Loucy (cell line): ENCODE measurements around the gene ADGRL1.
"Not testable (repeated sequence)": the region's sequence is repeated elsewhere in the genome, so short reads cannot be mapped to it uniquely, and the experiment has no call there.

Experiments used
- H2AFZ ChIP-seq: fragments of 200-600 bp; sonication (generic); 2 replicates; pipeline ENCODE4 v1.6.0; 2016; ENCODE audit warnings: antibody characterized with exemption, mild to moderate bottlenecking, low read length, moderate library complexity
- H3F3A ChIP-seq: fragments of 200-600 bp; 2 replicates; pipeline ENCODE4 v1.6.0; 2016; ENCODE audit warnings: antibody characterized with exemption, low read depth, mild to moderate bottlenecking
- H3K27me3 ChIP-seq: fragments of 200-600 bp; sonication (generic); 2 replicates; pipeline ENCODE4 v1.6.1; 2014; ENCODE audit warnings: low read length, mild to moderate bottlenecking; ENCODE audit not compliant: insufficient read depth, poor library complexity, severe bottlenecking
- H3K36me3 ChIP-seq: fragments of 200-600 bp; sonication (generic); 2 replicates; pipeline ENCODE4 v1.6.1; 2016; ENCODE audit warnings: low read length; ENCODE audit not compliant: insufficient read depth
- H3K4me1 ChIP-seq: fragments of 200-600 bp; sonication (generic); 2 replicates; pipeline ENCODE4 v1.5.1; 2014; ENCODE audit warnings: low read length, mild to moderate bottlenecking; ENCODE audit not compliant: insufficient read depth, poor library complexity, severe bottlenecking
- H3K4me2 ChIP-seq: fragments of 200-600 bp; sonication (generic); 2 replicates; pipeline ENCODE4 v1.6.0; 2014; ENCODE audit warnings: antibody characterized with exemption, low read length, low read depth, mild to moderate bottlenecking; ENCODE audit not compliant: poor library complexity, severe bottlenecking
- H3K4me3 ChIP-seq: fragments of 200-600 bp; sonication (generic); 2 replicates; pipeline ENCODE4 v1.5.1; 2014; ENCODE audit warnings: low read length, mild to moderate bottlenecking, mixed read lengths; ENCODE audit not compliant: poor library complexity, severe bottlenecking
- H3K79me2 ChIP-seq: fragments of 200-600 bp; sonication (generic); 2 replicates; pipeline ENCODE4 v1.6.1; 2014; ENCODE audit warnings: low read length; ENCODE audit not compliant: insufficient read depth
- H3K9ac ChIP-seq: fragments of 200-600 bp; sonication (generic); 2 replicates; pipeline ENCODE4 v1.6.0; 2014; ENCODE audit warnings: mild to moderate bottlenecking, low read depth, low read length, moderate library complexity; ENCODE audit not compliant: poor library complexity, severe bottlenecking
- H3K9me2 ChIP-seq: fragments of 200-600 bp; sonication (generic); replicated peaks from 2 replicates; pipeline ENCODE4 v1.6.1; 2016; ENCODE audit warnings: low read depth, low read length, mixed read lengths
- H3K9me3 ChIP-seq: fragments of 200-600 bp; sonication (generic); 2 replicates; pipeline ENCODE4 v1.6.1; 2014; ENCODE audit warnings: mild to moderate bottlenecking, antibody characterized with exemption, low read length, low read depth; ENCODE audit not compliant: insufficient read depth
- H4K20me1 ChIP-seq: fragments of 200-600 bp; sonication (generic); 2 replicates; pipeline ENCODE4 v1.6.0; 2014; ENCODE audit warnings: antibody characterized with exemption, low read length, mild to moderate bottlenecking; ENCODE audit not compliant: insufficient read depth, poor library complexity, severe bottlenecking
- CTCF ChIP-seq: fragments of 200-600 bp; sonication (generic); conservative IDR thresholded peaks from 2 replicates; pipeline ENCODE4 v1.5.1; 2014; ENCODE audit warnings: mild to moderate bottlenecking, antibody characterized with exemption, low read length
- EZH2phosphoT487 ChIP-seq: fragments of 200-600 bp; IDR thresholded peaks from 2 replicates; pipeline ENCODE4 v1.6.1; 2018; ENCODE audit warnings: antibody characterized with exemption, mild to moderate bottlenecking, moderate library complexity, borderline replicate concordance

Gene ADGRL1

GRCh38 chr19:14146789-14147216, 59.2 kb downstream of the ADGRL1 start:
- Histone ChIP-seq H2AFZ (no peak overlapping the region), H3K79me2 (no peaks in the 10 kb centered on the region), H3K9ac (no peak overlapping the region)

GRCh38 chr19:14146169-14146568, 59.8 kb downstream of the ADGRL1 start:
- H3K4me1 ChIP-seq, H4K20me1 ChIP-seq, H2AFZ ChIP-seq, H3K4me2 ChIP-seq, H3F3A ChIP-seq, H3K9me3 ChIP-seq, H3K9me2 ChIP-seq, H3K27me3 ChIP-seq, H3K36me3 ChIP-seq, H3K4me3 ChIP-seq, H3K79me2 ChIP-seq, H3K9ac ChIP-seq: not testable (repeated sequence)

More at GRCh38 chr19:14146789-14147216, 59.2 kb downstream of the ADGRL1 start:
- Histone ChIP-seq H3K9me2 (no peaks in the 10 kb centered on the region), H3K4me3 (no peak overlapping the region), H3K27me3 (no peaks in the 10 kb centered on the region), H4K20me1 (no peaks in the 10 kb centered on the region), H3K4me2 (no peak overlapping the region), H3K4me1 (no peaks in the 10 kb centered on the region), H3F3A (no peaks in the 10 kb centered on the region), H3K9me3 (no peaks in the 10 kb centered on the region), H3K36me3 (peaks cover 3% of the 10 kb centered on the region; the same call in 1 of the 2 replicates)
- TF ChIP-seq EZH2phosphoT487, result no peak

- Histone ChIP-seq H3K27me3 (no peaks in the 10 kb centered on the region), H2AFZ (no peak overlapping the region), H4K20me1 (no peaks in the 10 kb centered on the region), H3K4me1 (no peaks in the 10 kb centered on the region), H3K36me3 (no peaks in the 10 kb centered on the region), H3K79me2 (no peaks in the 10 kb centered on the region), H3K9me3 (no peaks in the 10 kb centered on the region), H3K4me3 (no peak overlapping the region), H3K9me2 (no peaks in the 10 kb centered on the region), H3K9ac (no peak overlapping the region), H3K4me2 (no peak overlapping the region), H3F3A (no peaks in the 10 kb centered on the region)
- TF ChIP-seq EZH2phosphoT487 (no peak), CTCF (no peak)
Observed at GRCh38 chr19:14145381-14145780, 60.6 kb downstream of the ADGRL1 start.

- no peak for TF ChIP-seq CTCF
- TF ChIP-seq EZH2phosphoT487, result no peak
- Histone ChIP-seq H3K79me2 (peaks cover 6% of the 10 kb centered on the region; the same call in 1 of the 2 replicates), H3K4me3 (no peak overlapping the region)
Observed at GRCh38 chr19:14142262-14143190, 63.4 kb downstream of the ADGRL1 start.

More at GRCh38 chr19:14142262-14143190, 63.4 kb downstream of the ADGRL1 start:
- no peak overlapping the region for H2AFZ ChIP-seq
- no peaks in the 10 kb centered on the region for H3K27me3 ChIP-seq
- no peaks in the 10 kb centered on the region for H3K9me2 ChIP-seq
- no peaks in the 10 kb centered on the region for H3F3A ChIP-seq
- no peaks in the 10 kb centered on the region for H3K36me3 ChIP-seq
- H3K4me1 ChIP-seq, result peaks cover 9% of the 10 kb centered on the region
- no peaks in the 10 kb centered on the region for H4K20me1 ChIP-seq
- H3K9ac ChIP-seq, result peak overlapping the region; percentile 22
- H3K9me3 ChIP-seq, result no peaks in the 10 kb centered on the region
- no peak overlapping the region for H3K4me2 ChIP-seq
